GM18517 (cell line): Measurements from ENCODE around the gene NINJ2.

Source experiments
- ATAC-seq: cut with Tn5 transposase; IDR thresholded peaks from one replicate; pipeline ENCODE4 v1.9.1; 2021; ENCODE audit warnings: mild to moderate bottlenecking, moderate library complexity; ENCODE audit not compliant: unreplicated experiment

NINJ2 gene

DNA sequence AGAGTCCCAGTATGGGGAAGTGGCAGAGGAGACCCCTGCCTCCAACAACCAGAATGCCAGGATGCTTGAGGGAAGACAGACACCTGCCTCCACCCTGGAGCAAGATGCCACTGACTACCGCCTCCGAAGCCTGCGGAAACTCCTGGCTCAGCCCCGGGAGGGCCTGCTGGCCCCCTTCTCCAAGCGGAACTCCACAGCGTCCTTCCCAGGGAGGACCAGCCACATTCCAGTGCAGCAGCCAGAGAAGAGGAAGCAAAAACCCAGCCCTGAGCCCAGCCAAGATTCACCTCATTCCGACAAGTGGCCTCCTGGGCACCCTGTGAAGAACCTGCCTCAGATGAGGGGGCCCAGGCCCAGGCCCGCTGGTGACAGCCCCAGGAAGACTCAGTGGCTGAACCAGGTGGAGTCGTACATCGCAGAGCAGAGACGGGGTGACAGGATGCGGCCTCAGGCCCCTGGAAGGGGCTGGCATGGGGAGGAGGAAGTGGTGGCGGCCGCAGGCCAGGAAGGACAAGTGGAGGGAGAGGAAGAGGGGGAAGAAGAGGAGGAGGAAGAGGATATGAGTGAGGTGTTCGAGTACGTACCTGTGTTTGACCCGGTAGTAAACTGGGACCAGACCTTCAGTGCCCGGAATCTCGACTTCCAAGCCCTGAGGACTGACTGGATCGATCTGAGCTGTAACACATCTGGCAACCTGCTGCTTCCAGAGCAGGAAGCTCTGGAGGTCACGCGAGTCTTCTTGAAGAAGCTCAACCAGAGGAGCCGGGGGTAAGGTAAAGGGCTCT, 109.8 kb downstream of the NINJ2 start:
- ATAC-seq = no peak

DNA sequence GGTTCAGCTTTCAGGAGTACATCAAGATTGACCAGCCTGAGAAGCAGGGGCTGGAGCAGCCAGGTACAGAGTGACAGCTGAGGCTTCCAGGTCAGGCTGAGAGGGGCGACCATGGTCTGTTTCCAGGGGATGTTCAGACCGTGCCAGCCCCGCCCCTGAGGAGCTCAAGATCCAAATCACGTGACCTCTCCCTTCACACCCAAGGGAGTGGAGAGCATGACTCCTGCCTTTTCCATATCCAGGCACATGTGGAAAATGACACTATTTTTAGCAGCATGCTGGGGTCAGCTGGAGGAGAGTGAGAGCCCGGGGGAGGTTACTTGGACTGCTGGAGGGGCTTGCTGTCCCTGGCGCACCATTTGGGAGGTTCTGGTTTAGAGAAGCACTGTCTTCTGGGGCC, 110.8 kb downstream of the NINJ2 start:
- ATAC-seq = no peak

- no peak for ATAC-seq
These were observed 112.6 kb downstream of the NINJ2 start for GRCh38 chr12:550473-551260.

GRCh38 chr12:549476-550082, 113.7 kb downstream of the NINJ2 start:
- no peak for ATAC-seq

DNA sequence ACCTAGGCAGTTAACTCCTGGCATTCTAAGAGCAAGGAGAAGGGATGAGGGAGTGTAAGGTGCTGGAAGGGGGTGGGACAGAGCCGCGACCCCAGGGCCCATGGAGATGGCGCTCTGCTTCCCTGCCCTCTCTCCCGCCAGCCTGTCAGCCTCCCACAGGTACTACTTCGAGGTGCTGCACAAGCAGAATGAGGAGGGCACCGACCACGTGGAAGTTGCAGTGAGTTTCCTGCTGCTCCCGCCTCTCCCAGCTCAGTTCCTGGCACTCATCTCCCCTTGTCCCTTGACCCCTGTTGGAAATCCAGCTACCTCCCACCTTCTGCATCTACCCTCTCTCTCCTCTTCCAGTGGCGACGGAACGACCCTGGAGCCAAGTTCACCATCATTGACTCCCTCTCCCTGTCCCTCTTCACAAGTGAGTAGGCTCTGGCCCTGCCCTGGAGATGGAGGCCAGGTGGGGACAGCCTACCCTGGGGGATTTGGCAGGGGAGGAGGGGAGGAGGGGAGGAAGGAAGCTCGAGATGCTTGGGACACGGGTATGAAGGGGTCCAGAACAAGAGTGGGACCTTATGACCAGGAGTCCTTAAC, 115.3 kb downstream of the NINJ2 start:
- ATAC-seq = no peak

DNA sequence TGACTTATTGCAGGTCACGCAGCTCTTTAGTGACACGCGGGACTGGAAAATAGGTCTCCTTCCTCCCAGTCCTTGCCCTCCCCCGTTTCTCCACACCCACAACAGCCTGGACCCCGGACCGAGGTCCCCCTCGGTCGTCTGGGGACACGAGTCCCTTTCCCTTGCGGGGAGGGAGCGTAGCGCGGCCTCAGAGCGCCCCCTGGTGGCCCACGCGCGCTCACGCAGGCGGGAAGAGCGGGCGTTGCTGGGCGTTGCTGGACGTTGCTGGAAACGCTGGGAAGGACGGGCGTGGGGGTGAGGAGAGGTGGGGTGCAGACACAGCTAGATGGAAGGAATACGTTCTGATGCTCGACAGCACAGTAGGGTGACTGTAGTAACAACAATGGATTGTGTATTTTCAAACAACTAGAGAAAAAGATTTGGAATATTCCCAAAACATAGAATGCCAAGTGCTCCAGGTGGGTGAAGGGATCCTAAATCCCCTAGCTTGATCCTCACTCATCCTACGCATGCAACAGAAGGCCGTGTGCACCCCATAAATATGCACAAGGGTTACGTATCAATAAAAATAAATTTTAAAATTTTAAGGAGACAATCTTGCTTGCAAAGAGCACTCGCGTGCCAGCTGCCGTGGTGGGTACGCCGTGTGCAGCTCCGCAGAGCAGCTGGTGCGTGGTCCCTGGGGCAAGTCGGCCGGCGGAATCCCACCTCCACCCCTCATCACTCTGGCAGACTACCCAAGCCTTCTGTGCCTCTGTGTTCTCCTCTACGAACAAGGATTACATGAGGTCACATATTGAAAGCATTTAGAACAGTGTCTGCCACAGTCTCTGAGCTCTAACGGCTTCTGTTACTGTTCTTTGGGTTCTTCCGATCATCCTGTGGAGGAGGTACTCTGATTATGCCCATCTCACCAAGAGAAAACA, 116.1 kb downstream of the NINJ2 start:
- ATAC-seq = no peak

DNA sequence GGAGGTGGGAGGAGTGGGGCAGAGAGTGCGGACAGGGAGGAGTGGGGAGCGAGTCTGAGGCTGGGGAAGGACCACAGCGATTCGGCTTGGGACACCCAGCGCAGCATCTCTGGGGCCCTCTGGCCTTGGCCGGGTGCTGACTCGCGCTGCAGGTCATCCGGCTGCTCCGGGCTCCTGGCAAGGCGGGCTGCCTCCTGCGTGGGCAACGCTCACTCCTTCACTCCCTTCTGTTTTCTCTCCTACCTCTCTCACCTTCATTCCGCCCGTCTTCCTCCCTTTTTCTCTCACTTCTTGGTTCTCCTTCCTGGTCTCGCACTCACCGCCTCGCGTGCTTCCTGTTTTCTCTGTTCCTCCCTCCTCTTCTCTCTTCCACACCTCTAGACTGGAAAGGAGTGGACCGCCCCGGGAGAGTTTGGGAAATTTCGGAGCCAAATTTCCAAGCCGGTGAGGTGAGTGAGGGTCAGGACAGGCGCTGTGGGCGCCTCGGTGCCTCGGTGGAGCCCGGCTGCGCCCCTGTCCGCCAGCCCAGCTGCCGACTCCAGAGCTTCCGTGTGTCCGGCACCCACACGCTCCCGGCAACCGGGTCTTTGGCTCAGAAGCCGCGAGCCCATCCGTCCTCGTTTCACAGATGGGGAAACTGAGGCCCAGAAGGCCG, 116.9 kb downstream of the NINJ2 start:
- ATAC-seq = no peak

DNA sequence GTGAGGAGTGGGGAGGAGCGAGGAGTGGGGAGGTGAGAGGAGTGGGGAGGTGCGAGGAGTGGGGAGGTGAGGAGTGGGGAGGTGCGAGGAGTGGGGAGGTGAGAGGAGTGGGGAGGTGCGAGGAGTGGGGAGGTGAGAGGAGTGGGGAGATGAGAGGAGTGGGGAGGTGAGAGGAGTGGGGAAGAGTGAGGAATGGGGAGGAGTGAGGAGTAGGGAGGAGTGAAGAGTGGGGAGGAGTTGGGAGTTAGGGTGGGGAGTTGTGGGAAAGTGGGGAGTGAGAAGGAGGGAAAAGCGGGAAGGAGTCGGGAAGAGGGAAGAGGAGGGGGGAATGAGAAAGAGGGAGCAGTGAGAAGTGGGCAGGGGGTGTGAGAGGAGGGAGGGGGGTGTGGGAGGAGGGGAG, 117.4 kb downstream of the NINJ2 start:
- no peak for ATAC-seq

DNA sequence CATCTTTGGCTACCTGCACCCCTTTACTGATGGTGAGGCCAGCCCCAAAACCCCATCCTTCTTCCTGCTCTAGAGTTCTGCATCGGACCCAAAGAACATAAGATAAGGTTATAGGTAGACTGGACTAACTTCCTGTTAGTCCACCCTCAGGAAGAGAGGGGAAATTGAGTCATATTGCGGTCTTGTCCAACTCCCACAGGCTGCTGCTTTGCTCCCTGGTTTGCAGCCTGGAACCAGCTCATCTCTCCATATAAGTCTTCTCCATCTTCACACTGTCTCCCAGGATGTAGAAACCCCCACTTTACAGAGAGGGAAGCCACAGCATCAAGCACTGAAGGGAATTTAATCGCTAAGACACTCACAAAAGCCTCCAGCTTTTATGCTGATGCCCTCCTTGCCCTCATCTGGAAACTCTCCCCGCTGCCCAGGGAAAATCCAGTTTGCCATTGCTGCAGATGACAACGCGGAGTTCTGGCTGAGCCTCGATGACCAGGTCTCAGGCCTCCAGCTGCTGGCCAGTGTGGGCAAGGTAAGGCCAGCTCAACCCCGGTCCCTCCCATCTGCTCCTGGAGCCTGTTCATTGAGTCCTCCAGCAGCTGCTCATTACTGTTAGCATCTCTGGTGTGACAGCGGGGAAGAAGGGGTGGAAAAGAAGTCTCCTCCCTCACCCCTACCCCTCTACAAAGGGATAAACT, 118.2 kb downstream of the NINJ2 start:
- ATAC-seq = no peak

DNA sequence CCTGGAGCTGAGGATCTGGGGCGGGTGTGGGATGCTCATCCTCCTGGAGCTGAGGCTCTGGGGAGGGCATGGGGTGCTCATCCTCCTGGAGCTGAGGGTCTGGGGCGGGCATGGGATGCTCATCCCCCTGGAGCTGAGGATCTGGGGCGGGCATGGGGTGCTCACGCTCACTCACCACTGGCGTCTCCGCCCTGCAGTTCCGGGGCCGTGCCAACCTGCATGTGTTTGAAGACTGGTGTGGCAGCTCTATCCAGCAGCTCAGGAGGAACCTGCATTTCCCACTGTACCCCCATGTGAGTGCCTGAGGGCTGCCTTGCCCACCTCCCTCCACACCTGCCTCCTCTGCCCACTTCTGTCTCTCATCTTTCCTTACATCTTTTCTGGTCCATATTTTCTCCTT, 119.1 kb downstream of the NINJ2 start:
- ATAC-seq = no peak

GRCh38 chr12:543114-543451, 120.2 kb downstream of the NINJ2 start:
- no peak for ATAC-seq

GRCh38 chr12:542395-543113, 120.7 kb downstream of the NINJ2 start:
- ATAC-seq = no peak

DNA sequence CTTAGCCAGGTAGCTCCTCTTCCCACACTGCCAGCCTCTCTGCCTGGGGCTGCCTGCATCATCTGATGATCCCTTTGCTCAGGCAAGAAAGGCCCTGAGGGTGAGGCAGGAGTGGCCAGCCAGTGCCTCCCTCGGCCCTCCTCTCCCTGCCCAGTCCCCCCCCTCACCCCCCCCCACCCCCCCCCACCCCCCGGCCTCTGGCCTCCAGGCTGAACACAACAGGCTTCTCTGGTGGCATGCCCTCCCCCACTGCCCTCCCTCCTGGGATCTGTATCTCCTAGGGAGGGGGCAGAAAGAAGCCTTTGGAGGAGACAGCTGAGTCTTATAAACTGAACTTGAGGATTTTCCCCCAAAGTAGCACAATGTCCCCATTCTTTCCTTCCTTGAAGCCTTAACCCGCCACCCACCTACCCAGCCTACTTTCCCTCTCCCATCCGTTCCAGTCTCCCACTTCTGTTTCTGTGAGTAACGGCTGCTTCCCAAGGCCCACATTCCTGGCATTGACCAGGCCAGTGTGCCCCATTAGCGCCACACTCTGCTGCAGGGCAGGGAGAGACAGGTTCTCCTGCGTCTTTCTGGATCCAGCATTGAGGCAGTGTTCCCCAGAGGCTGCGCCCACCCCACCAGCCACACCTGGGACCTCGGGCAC, 121.4 kb downstream of the NINJ2 start:
- no peak for ATAC-seq

DNA sequence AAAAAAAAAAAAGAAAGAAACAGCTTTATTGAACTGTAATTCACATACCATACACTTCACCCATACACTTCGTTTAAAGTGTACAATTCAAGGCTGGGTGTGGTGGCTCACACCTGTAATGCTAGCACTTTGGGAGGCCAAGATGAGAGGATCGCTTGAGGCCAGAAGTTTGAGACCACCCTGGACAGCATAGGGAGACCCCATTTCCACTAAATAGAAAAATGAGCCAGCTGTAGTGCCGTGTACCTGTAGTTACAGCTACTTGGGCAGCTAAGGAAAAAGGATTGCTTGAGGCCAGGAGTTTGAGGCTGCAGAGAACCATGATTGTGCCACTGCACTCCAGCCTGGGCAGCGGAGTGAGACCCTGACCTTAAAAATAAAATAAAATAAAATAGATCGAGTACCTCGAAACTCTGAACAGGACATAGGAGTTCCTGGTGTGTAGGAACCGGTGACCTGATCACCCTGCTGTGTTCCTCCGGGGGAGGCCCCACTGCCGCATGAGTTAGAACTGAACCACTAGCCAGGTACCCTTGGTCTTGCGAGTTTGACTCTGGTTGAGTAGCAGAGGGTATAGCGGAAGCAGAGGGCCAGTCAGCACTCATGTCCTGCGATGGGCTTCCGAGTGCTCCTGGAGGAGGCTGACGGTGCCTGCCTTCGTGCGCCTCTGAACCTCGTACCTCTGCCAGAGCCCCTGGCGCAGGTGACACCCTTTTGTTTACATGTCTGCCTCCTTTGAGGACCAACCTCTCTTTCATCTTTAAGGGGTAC, 123.5 kb downstream of the NINJ2 start:
- ATAC-seq = no peak

GRCh38 chr12:538731-539539, 124.3 kb downstream of the NINJ2 start:
- no peak for ATAC-seq

DNA sequence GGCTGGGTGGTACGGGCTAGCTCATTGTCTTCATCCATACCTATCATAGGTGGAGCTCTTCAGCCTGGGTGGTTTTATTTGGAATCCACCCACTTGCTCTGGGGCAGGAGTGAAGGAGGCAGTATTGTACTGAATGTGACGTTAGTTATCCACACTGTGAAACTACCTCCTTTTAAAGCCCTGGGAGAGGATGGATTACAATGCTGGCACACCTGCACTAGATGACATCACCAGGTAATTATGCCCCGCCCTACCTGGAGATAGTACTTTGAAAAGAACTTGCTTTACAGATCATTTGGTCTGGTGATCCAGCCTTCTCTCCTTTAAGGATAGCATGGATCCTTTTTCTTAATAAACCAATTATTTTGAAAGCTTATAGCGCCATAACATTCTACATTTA, 125.5 kb downstream of the NINJ2 start:
- no peak for ATAC-seq

GRCh38 chr12:536751-537245, 126.4 kb downstream of the NINJ2 start:
- no peak for ATAC-seq
